ENCODE results near the gene SRGAP2C. TPM values are rescaled to one million over a fixed set of nuclear protein-coding genes. Genes with fewer than 3 reads are reported as not detected.
"Not testable (repeated sequence)": the region's sequence is repeated elsewhere in the genome, so short reads cannot be mapped to it uniquely, and the experiment has no call there.

SRGAP2C gene
- total and polyA plus RNA-seq, 4 donors, result 1.9 to 11.9 (median 4.3) TPM

DNA sequence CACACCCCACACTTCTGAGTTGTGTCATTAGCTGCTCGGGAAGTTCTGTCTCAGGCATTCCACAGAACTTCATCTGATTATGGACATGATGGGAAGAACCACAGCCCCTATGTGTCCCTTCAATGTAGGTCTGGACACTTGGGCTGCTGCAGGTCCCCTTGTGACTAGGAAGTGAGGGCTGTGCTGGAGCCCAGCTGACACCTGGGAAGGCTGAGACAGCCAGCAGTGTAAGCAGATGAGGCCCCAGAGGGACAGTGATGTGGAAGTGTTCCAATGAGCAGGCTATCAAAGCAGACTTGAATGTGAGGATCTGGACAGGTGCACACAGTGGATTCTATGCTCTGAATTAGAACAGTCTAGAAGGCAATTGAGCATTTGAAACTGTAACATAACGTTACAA, 239.2 kb downstream of the SRGAP2C start:
- WGBS, result 93% methylated on average over 2 of the region's 2 CpGs

DNA sequence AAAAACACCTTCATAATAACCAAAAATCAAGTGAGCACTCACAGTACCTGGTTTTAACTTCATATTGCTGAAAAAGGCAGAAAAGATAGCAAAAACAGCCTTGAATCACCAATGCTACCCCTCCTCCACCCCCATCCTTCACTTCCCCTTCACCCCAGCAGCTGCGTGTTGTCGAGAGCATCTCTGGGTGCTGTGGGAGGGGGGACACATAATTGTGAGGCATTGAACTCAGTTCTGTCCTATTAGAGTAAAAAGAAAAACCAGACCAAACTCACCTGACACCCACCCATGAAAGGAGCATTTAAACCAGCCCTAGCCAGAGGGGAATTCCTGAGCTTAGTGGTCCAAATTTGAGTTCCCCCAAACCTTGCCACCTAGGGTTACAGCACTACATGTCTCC, 248.7 kb downstream of the SRGAP2C start:
- not testable (repeated sequence) for H3K9ac ChIP-seq (ENCODE audit: low read depth in 1 of 2, low read length in 2 of 2); H3K9me3 ChIP-seq (ENCODE audit: control insufficient read depth in 4 of 4, low read length in 3 of 4); H3K36me3 ChIP-seq (ENCODE audit: control insufficient read depth in 4 of 4, insufficient read depth in 3 of 4, low read depth in 1 of 4, low read length in 3 of 4); H3K4me3 ChIP-seq (ENCODE audit: low read depth in 1 of 3, low read length in 3 of 3); H3K27me3 ChIP-seq (ENCODE audit: control insufficient read depth in 4 of 4, insufficient read depth in 4 of 4, low read length in 3 of 4); DNase-seq (ENCODE audit: low spot score); H3K4me1 ChIP-seq (ENCODE audit: control insufficient read depth in 4 of 4, insufficient read depth in 4 of 4, low read length in 3 of 4); H3K27ac ChIP-seq (ENCODE audit: low read depth in 1 of 2, low read length in 2 of 2)
- 96% methylated on average over 2 of the region's 2 CpGs for WGBS

More for the DNA sequence above, 239.2 kb downstream of the SRGAP2C start:
- H3K9me3 ChIP-seq (ENCODE audit: control insufficient read depth in 4 of 4, low read length in 3 of 4); H3K9ac ChIP-seq (ENCODE audit: low read depth in 1 of 2, low read length in 2 of 2); H3K27me3 ChIP-seq (ENCODE audit: control insufficient read depth in 4 of 4, insufficient read depth in 4 of 4, low read length in 3 of 4); H3K4me1 ChIP-seq (ENCODE audit: control insufficient read depth in 4 of 4, insufficient read depth in 4 of 4, low read length in 3 of 4); H3K4me3 ChIP-seq (ENCODE audit: low read depth in 1 of 3, low read length in 3 of 3); DNase-seq (ENCODE audit: low spot score); H3K36me3 ChIP-seq (ENCODE audit: control insufficient read depth in 4 of 4, insufficient read depth in 3 of 4, low read depth in 1 of 4, low read length in 3 of 4); H3K27ac ChIP-seq (ENCODE audit: low read depth in 1 of 2, low read length in 2 of 2): not testable (repeated sequence)

DNA sequence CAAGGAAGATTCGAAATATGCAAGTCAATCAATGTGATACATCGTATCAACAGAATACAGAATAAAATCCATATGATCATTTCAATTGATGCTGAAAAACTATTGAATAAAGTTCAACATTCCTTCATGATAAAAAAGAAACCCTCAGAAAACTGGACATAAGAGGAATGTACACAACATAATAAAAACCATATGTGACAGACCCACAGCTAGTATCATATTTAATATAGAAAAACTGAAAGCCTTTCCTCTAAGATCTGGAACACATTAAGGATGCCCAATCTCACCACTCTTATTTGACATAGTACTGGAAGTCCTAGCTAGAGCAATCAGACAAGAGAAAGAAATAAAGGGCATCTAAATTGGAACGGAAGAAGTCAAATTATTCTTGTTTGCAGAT, 254.1 kb downstream of the SRGAP2C start:
- H3K9me3 ChIP-seq (ENCODE audit: control insufficient read depth in 4 of 4, low read length in 3 of 4); DNase-seq (ENCODE audit: low spot score); H3K27ac ChIP-seq (ENCODE audit: low read depth in 1 of 2, low read length in 2 of 2); H3K9ac ChIP-seq (ENCODE audit: low read depth in 1 of 2, low read length in 2 of 2); H3K4me1 ChIP-seq (ENCODE audit: control insufficient read depth in 4 of 4, insufficient read depth in 4 of 4, low read length in 3 of 4); H3K36me3 ChIP-seq (ENCODE audit: control insufficient read depth in 4 of 4, insufficient read depth in 3 of 4, low read depth in 1 of 4, low read length in 3 of 4); H3K4me3 ChIP-seq (ENCODE audit: low read depth in 1 of 3, low read length in 3 of 3); H3K27me3 ChIP-seq (ENCODE audit: control insufficient read depth in 4 of 4, insufficient read depth in 4 of 4, low read length in 3 of 4): not testable (repeated sequence)
- 91% methylated on average over 3 of the region's 3 CpGs for WGBS

DNA sequence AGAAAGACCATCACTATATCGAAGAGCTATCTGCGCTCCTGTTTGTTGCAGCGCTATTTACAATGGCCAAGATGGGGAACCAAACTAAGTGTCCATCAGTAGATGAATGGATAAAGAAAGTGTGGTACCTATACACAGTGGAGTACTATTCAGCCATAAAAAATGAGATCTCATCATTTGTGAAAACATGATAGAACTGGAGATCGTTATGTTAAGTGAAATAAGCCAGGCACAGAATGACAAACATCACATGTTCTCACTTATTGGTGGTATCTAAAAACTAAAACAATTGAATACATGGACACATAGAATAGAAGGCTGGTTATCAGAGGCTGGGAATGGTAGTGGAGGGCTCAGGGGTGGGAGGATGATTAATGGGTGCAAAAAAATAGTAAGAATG, 256.2 kb downstream of the SRGAP2C start:
- Histone ChIP-seq H3K4me3 (ENCODE audit: low read depth in 1 of 3, low read length in 3 of 3) (no peak overlapping the region), H3K4me1 (ENCODE audit: control insufficient read depth in 4 of 4, insufficient read depth in 4 of 4, low read length in 3 of 4) (no peaks in the 10 kb centered on the region), H3K9me3 (ENCODE audit: control insufficient read depth in 4 of 4, low read length in 3 of 4) (no peaks in the 10 kb centered on the region), H3K36me3 (ENCODE audit: control insufficient read depth in 4 of 4, insufficient read depth in 3 of 4, low read depth in 1 of 4, low read length in 3 of 4) (no peaks in the 10 kb centered on the region), H3K9ac (ENCODE audit: low read depth in 1 of 2, low read length in 2 of 2) (no peak overlapping the region), H3K27me3 (ENCODE audit: control insufficient read depth in 4 of 4, insufficient read depth in 4 of 4, low read length in 3 of 4) (no peaks in the 10 kb centered on the region), H3K27ac (ENCODE audit: low read depth in 1 of 2, low read length in 2 of 2) (no peak overlapping the region)
- WGBS, result 94% methylated on average over 4 of the region's 4 CpGs
- no peak for TF ChIP-seq RXRA (IDR thresholded peaks at IDR 0.05)
- TF ChIP-seq, protein P1, sequence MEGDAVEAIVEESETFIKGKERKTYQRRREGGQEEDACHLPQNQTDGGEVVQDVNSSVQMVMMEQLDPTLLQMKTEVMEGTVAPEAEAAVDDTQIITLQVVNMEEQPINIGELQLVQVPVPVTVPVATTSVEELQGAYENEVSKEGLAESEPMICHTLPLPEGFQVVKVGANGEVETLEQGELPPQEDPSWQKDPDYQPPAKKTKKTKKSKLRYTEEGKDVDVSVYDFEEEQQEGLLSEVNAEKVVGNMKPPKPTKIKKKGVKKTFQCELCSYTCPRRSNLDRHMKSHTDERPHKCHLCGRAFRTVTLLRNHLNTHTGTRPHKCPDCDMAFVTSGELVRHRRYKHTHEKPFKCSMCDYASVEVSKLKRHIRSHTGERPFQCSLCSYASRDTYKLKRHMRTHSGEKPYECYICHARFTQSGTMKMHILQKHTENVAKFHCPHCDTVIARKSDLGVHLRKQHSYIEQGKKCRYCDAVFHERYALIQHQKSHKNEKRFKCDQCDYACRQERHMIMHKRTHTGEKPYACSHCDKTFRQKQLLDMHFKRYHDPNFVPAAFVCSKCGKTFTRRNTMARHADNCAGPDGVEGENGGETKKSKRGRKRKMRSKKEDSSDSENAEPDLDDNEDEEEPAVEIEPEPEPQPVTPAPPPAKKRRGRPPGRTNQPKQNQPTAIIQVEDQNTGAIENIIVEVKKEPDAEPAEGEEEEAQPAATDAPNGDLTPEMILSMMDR (IDR thresholded peaks at IDR 0.05; ENCODE audit: low read depth, low read length, missing input control), result no peak
- no peak for TF ChIP-seq FOXA1 (IDR thresholded peaks at IDR 0.05)
- TF ChIP-seq, protein P2, sequence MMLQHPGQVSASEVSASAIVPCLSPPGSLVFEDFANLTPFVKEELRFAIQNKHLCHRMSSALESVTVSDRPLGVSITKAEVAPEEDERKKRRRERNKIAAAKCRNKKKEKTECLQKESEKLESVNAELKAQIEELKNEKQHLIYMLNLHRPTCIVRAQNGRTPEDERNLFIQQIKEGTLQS (IDR thresholded peaks at IDR 0.05), result no peak
- TF ChIP-seq, protein P3, sequence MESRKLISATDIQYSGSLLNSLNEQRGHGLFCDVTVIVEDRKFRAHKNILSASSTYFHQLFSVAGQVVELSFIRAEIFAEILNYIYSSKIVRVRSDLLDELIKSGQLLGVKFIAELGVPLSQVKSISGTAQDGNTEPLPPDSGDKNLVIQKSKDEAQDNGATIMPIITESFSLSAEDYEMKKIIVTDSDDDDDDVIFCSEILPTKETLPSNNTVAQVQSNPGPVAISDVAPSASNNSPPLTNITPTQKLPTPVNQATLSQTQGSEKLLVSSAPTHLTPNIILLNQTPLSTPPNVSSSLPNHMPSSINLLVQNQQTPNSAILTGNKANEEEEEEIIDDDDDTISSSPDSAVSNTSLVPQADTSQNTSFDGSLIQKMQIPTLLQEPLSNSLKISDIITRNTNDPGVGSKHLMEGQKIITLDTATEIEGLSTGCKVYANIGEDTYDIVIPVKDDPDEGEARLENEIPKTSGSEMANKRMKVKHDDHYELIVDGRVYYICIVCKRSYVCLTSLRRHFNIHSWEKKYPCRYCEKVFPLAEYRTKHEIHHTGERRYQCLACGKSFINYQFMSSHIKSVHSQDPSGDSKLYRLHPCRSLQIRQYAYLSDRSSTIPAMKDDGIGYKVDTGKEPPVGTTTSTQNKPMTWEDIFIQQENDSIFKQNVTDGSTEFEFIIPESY (IDR thresholded peaks at IDR 0.05), result no peak
- no peak for TF ChIP-seq HNF4A (conservative IDR thresholded peaks at IDR 0.05)
- no peak for TF ChIP-seq FOXA2 (IDR thresholded peaks at IDR 0.05)
- TF ChIP-seq GABPA (IDR thresholded peaks at IDR 0.05 in 1 of 2, conservative IDR thresholded peaks at IDR 0.05 in 1 of 2), result no peak
- DNase-seq (ENCODE audit: low spot score), result no peak

Small RNAs within 50 kb of the gene (small RNA-seq; reads per million reads assigned to genes)
- not detected for gene AC243994.1

Other genes starting within 250 kb of the SRGAP2C start
- gene FAM72B, start 635 bp upstream of the SRGAP2C start, total RNA-seq, result 10 to 100 TPM in 1 of 2 donors, under 1 TPM in 1; 0.42 to 10.0 TPM
- under 1 TPM; 0.37 to 0.56 TPM for gene FAM72B, start 635 bp upstream of the SRGAP2C start, polyA plus RNA-seq